ENCODE data around the gene KCNAB1.

KCNAB1 gene

GRCh38 chr3:156579427-156579851 is 459.1 kb downstream of the KCNAB1 start:
- Histone ChIP-seq H3K79me2 (ENCODE audit: insufficient read depth, low read length) (no peaks in the 10 kb centered on the region), H2AFZ (ENCODE audit: low read depth, low read length, severe bottlenecking) (no peak overlapping the region), H3K27ac (ENCODE audit: low read depth, low read length) (no peak overlapping the region), H3K36me3 (ENCODE audit: low read length) (no peaks in the 10 kb centered on the region), H3K4me3 (ENCODE audit: insufficient read depth, low read length, poor library complexity, severe bottlenecking) (no peak overlapping the region), H3K9ac (ENCODE audit: low read length) (no peak overlapping the region), H4K20me1 (ENCODE audit: low read depth, low read length) (no peaks in the 10 kb centered on the region), H3K27me3 (ENCODE audit: low read length) (no peaks in the 10 kb centered on the region), H3K9me2 (replicated peaks; ENCODE audit: insufficient read depth, low read length) (no peaks in the 10 kb centered on the region), H3K4me2 (ENCODE audit: low read depth, low read length, poor library complexity, severe bottlenecking) (no peak overlapping the region), H3F3A (ENCODE audit: insufficient read depth) (no peaks in the 10 kb centered on the region), H3K9me3 (ENCODE audit: insufficient read depth, low read length) (no peaks in the 10 kb centered on the region)
- TF ChIP-seq EZH2phosphoT487 (conservative IDR thresholded peaks at IDR 0.05; ENCODE audit: low read length) = no peak
- TF ChIP-seq CTCF (IDR thresholded peaks at IDR 0.05; ENCODE audit: insufficient read depth, low read length, poor library complexity, severe bottlenecking) = no peak

- H3K27ac ChIP-seq (ENCODE audit: low read depth, low read length) = no peak overlapping the region
- H3K4me3 ChIP-seq (ENCODE audit: insufficient read depth, low read length, poor library complexity, severe bottlenecking) = no peak overlapping the region
- no peaks in the 10 kb centered on the region for H3K27me3 ChIP-seq (ENCODE audit: low read length)
- H3K9ac ChIP-seq (ENCODE audit: low read length) = no peak overlapping the region
- H3K36me3 ChIP-seq (ENCODE audit: low read length) = no peaks in the 10 kb centered on the region
- H3K4me2 ChIP-seq (ENCODE audit: low read depth, low read length, poor library complexity, severe bottlenecking) = no peak overlapping the region
- TF ChIP-seq CTCF (IDR thresholded peaks at IDR 0.05; ENCODE audit: insufficient read depth, low read length, poor library complexity, severe bottlenecking) (no peak), EZH2phosphoT487 (conservative IDR thresholded peaks at IDR 0.05; ENCODE audit: low read length) (no peak)
- H3K9me2 ChIP-seq (replicated peaks; ENCODE audit: insufficient read depth, low read length) = no peaks in the 10 kb centered on the region
- H2AFZ ChIP-seq (ENCODE audit: low read depth, low read length, severe bottlenecking) = no peak overlapping the region
- no peaks in the 10 kb centered on the region for H3K9me3 ChIP-seq (ENCODE audit: insufficient read depth, low read length)
- H3F3A ChIP-seq (ENCODE audit: insufficient read depth) = no peaks in the 10 kb centered on the region
- no peaks in the 10 kb centered on the region for H4K20me1 ChIP-seq (ENCODE audit: low read depth, low read length)
- no peaks in the 10 kb centered on the region for H3K79me2 ChIP-seq (ENCODE audit: insufficient read depth, low read length)
Observed at GRCh38 chr3:156581033-156581432, 460.7 kb downstream of the KCNAB1 start.

GRCh38 chr3:156581954-156582353 is 461.6 kb downstream of the KCNAB1 start:
- no peaks in the 10 kb centered on the region for H3F3A ChIP-seq (ENCODE audit: insufficient read depth)
- no peak overlapping the region for H3K27ac ChIP-seq (ENCODE audit: low read depth, low read length)
- H3K27me3 ChIP-seq (ENCODE audit: low read length) = no peaks in the 10 kb centered on the region
- no peak overlapping the region for H3K4me2 ChIP-seq (ENCODE audit: low read depth, low read length, poor library complexity, severe bottlenecking)
- no peak overlapping the region for H2AFZ ChIP-seq (ENCODE audit: low read depth, low read length, severe bottlenecking)
- H3K4me3 ChIP-seq (ENCODE audit: insufficient read depth, low read length, poor library complexity, severe bottlenecking) = no peak overlapping the region
- no peaks in the 10 kb centered on the region for H3K9me3 ChIP-seq (ENCODE audit: insufficient read depth, low read length)
- TF ChIP-seq EZH2phosphoT487 (conservative IDR thresholded peaks at IDR 0.05; ENCODE audit: low read length) (no peak), CTCF (IDR thresholded peaks at IDR 0.05; ENCODE audit: insufficient read depth, low read length, poor library complexity, severe bottlenecking) (no peak)
- no peaks in the 10 kb centered on the region for H3K79me2 ChIP-seq (ENCODE audit: insufficient read depth, low read length)
- H3K36me3 ChIP-seq (ENCODE audit: low read length) = no peaks in the 10 kb centered on the region
- H3K9me2 ChIP-seq (replicated peaks; ENCODE audit: insufficient read depth, low read length) = no peaks in the 10 kb centered on the region
- no peaks in the 10 kb centered on the region for H4K20me1 ChIP-seq (ENCODE audit: low read depth, low read length)
- no peak overlapping the region for H3K9ac ChIP-seq (ENCODE audit: low read length)
